SK-N-SH (cell line): ENCODE measurements around the gene NFATC3. TPM values are rescaled to one million over a fixed set of nuclear protein-coding genes. Genes with fewer than 3 reads are reported as not detected.

Experiments
- CTCF ChIA-PET: fragments of 300-600, 350-600 bp; formaldehyde crosslinking; extraction: SDS; loops from one replicate; lab custom pipeline; 2021; lab: Yijun Ruan, JAX
- POLR2A ChIA-PET: fragments of 350-600 bp; sonication (Branson Sonifier 250); formaldehyde crosslinking; extraction: SDS; loops from one replicate; lab custom pipeline; 2020; ENCODE audit warnings: antibody characterized with exemption, inconsistent platforms; lab: Yijun Ruan, JAX
- DNase-seq: peaks from one replicate; pipeline ENCODE4 v3.0.0; 2012
- H2AFZ ChIP-seq: fragments of 200-600 bp; sonication (generic); 2 replicates; pipeline ENCODE4 v1.8.1; 2016; ENCODE audit warnings: antibody characterized with exemption, mild to moderate bottlenecking, low read depth
- H3F3A ChIP-seq: fragments of 200-600 bp; sonication (generic); replicated peaks from 2 replicates; pipeline ENCODE3; 2016; ENCODE audit warnings: antibody characterized with exemption, mild to moderate bottlenecking; ENCODE audit not compliant: insufficient read depth
- H3K27ac ChIP-seq, 2 experiments: fragments of 200-500 bp in 1 of 2; fragments of 200-600 bp in 1 of 2; sonication (Bioruptor generic) in 1 of 2; sonication (generic), shearing (Covaris generic) in 1 of 2; 2 replicates each; pipeline versions ENCODE4 v1.5.1 to v1.6.1; 2014 to 2016; ENCODE audit warnings: low read depth in 2 of 2, inconsistent platforms in 1 of 2, low read length in 1 of 2, mild to moderate bottlenecking in 1 of 2, mixed read lengths in 1 of 2
- H3K27me3 ChIP-seq: fragments of 200-600 bp; sonication (generic), shearing (Covaris generic); 2 replicates; pipeline ENCODE4 v1.6.1; 2016; ENCODE audit warnings: mixed run types; ENCODE audit not compliant: insufficient read depth
- H3K36me3 ChIP-seq, 2 experiments: fragments of 200-500 bp in 1 of 2; fragments of 200-600 bp in 1 of 2; sonication (Bioruptor generic) in 1 of 2; sonication (generic) in 1 of 2; replicated peaks in 1 of 2; 2 replicates each; pipeline versions ENCODE3 to v1.5.1; 2014 to 2016; ENCODE audit warnings: low read length in 1 of 2, mild to moderate bottlenecking in 1 of 2; ENCODE audit not compliant: insufficient read depth in 2 of 2, control insufficient read depth in 1 of 2
- H3K4me1 ChIP-seq, 2 experiments: fragments of 200-500 bp in 1 of 2; fragments of 200-600 bp in 1 of 2; sonication (Bioruptor generic) in 1 of 2; sonication (generic), shearing (Covaris generic) in 1 of 2; 2 replicates each; pipeline versions ENCODE4 v1.5.1 to v1.6.1; 2014 to 2016; ENCODE audit warnings: low read depth in 1 of 2, low read length in 1 of 2, mixed run types in 1 of 2; ENCODE audit not compliant: insufficient read depth in 2 of 2, control insufficient read depth in 1 of 2
- H3K4me2 ChIP-seq: fragments of 200-600 bp; sonication (generic), shearing (Covaris generic); 2 replicates; pipeline ENCODE4 v1.6.1; 2017; ENCODE audit warnings: mixed run types
- H3K4me3 ChIP-seq, 2 experiments: fragments of 200-500 bp in 1 of 2; fragments of 200-600 bp in 1 of 2; sonication (Bioruptor generic) in 1 of 2; sonication (generic), shearing (Covaris generic) in 1 of 2; 2 replicates each; pipeline versions ENCODE4 v1.5.1 to v1.8.1; 2014 to 2016; ENCODE audit warnings: low read depth in 2 of 2, inconsistent platforms in 1 of 2, low read length in 1 of 2, mild to moderate bottlenecking in 1 of 2, mixed read lengths in 1 of 2, moderate library complexity in 1 of 2
- H3K79me2 ChIP-seq: fragments of 200-600 bp; sonication (generic); 2 replicates; pipeline ENCODE4 v1.8.1; 2017; ENCODE audit warnings: mild to moderate bottlenecking; ENCODE audit not compliant: insufficient read depth
- H3K9ac ChIP-seq: fragments of 200-600 bp; sonication (generic); 2 replicates; pipeline ENCODE4 v1.6.1; 2017; ENCODE audit warnings: mixed run types
- H3K9me2 ChIP-seq: fragments of 200-600 bp; sonication (generic); 2 replicates; pipeline ENCODE4 v1.6.1; 2017; ENCODE audit warnings: mixed run types
- H3K9me3 ChIP-seq: fragments of 200-600 bp; sonication (generic); 2 replicates; pipeline ENCODE4 v1.6.1; 2017; ENCODE audit warnings: mixed run types, mild to moderate bottlenecking, moderate library complexity
- H4K20me1 ChIP-seq: fragments of 200-600 bp; sonication (generic); 2 replicates; pipeline ENCODE4 v1.6.1; 2017; ENCODE audit warnings: mild to moderate bottlenecking, mixed run types; ENCODE audit not compliant: insufficient read depth
- ELF1 ChIP-seq: IDR thresholded peaks from 2 replicates; pipeline ENCODE4 v1.4.0; 2012
- FOXM1 ChIP-seq: IDR thresholded peaks from 2 replicates; pipeline ENCODE4 v1.4.0; 2012; ENCODE audit warnings: low read depth, mild to moderate bottlenecking
- MXI1 ChIP-seq: IDR thresholded peaks from 2 replicates; pipeline ENCODE4 v1.6.1; 2012; ENCODE audit warnings: mild to moderate bottlenecking, low read depth, low read length, improper control_type of control experiment
- NFIC ChIP-seq: IDR thresholded peaks from 2 replicates; pipeline ENCODE4 v1.4.0; 2012; ENCODE audit warnings: borderline replicate concordance
- NRF1 ChIP-seq: IDR thresholded peaks from 2 replicates; pipeline ENCODE4 v1.6.1; 2012; ENCODE audit warnings: low read depth, mild to moderate bottlenecking, low read length
- POLR2AphosphoS5 ChIP-seq: IDR thresholded peaks from 2 replicates; pipeline ENCODE4 v1.6.1; 2012; ENCODE audit warnings: low read depth, low read length
- RAD21 ChIP-seq: IDR thresholded peaks from 2 replicates; pipeline ENCODE4 v1.6.1; 2012; ENCODE audit warnings: mild to moderate bottlenecking, low read length
- RCOR1 ChIP-seq: fragments of 150-350 bp; IDR thresholded peaks from 2 replicates; pipeline ENCODE4 v1.6.1; 2017; ENCODE audit warnings: antibody characterized with exemption, low read length
- RFX5 ChIP-seq: IDR thresholded peaks from 2 replicates; pipeline ENCODE4 v1.6.1; 2012; ENCODE audit warnings: mild to moderate bottlenecking, improper control_type of control experiment, low read length
- SIN3A ChIP-seq: IDR thresholded peaks from 2 replicates; pipeline ENCODE4 v1.6.1; 2012; ENCODE audit warnings: low read depth, mild to moderate bottlenecking, low read length, moderate library complexity, borderline replicate concordance
- SMC3 ChIP-seq: IDR thresholded peaks from 2 replicates; pipeline ENCODE4 v1.6.1; 2012; ENCODE audit warnings: low read depth, low read length, improper control_type of control experiment
- TAF1 ChIP-seq: IDR thresholded peaks from 2 replicates; pipeline ENCODE4 v1.6.1; 2012; ENCODE audit warnings: low read depth, mild to moderate bottlenecking, low read length, moderate library complexity, borderline replicate concordance
- TEAD4 ChIP-seq: IDR thresholded peaks from 2 replicates; pipeline ENCODE4 v1.4.0; 2012; ENCODE audit warnings: mild to moderate bottlenecking, borderline replicate concordance; ENCODE audit not compliant: insufficient read depth
- WGBS: methylation state at CpG from one replicate; pipeline ENCODE4 v1.1.6; 2017; ENCODE audit warnings: low lambda C conversion rate; 5-methylcytosine and 5-hydroxymethylcytosine counted together
- polyA plus RNA-seq, 3 experiments: library from polyadenylated mRNA; depleted of rRNA; stranded (reverse); fragments of >200 nt; gene quantifications; 2 replicates each; pipeline ENCODE4 v1.2.3, GENCODE V29; 2012
- TF ChIP-seq, protein P1 (sequence below): IDR thresholded peaks from 2 replicates; pipeline ENCODE4 v1.6.1; 2012; ENCODE audit warnings: mild to moderate bottlenecking, low read depth, low read length, moderate library complexity
- TF ChIP-seq, protein P2 (sequence below): IDR thresholded peaks from 2 replicates; pipeline ENCODE4; 2012
- TF ChIP-seq, protein P3 (sequence below): fragments of 150-350 bp; IDR thresholded peaks from 2 replicates; pipeline ENCODE4 v1.6.1; 2016; ENCODE audit warnings: mild to moderate bottlenecking, low read depth, low read length
- TF ChIP-seq, protein P4 (sequence below): fragments of 200-600 bp; sonication (generic); IDR thresholded peaks from 2 replicates; pipeline ENCODE4 v1.6.1; 2017; ENCODE audit warnings: antibody characterized with exemption, mild to moderate bottlenecking, moderate library complexity

NFATC3 gene
- polyA plus RNA-seq, 1 of the 3 experiments (the other 2 are of a cell fraction): 5.7 TPM

DNA sequence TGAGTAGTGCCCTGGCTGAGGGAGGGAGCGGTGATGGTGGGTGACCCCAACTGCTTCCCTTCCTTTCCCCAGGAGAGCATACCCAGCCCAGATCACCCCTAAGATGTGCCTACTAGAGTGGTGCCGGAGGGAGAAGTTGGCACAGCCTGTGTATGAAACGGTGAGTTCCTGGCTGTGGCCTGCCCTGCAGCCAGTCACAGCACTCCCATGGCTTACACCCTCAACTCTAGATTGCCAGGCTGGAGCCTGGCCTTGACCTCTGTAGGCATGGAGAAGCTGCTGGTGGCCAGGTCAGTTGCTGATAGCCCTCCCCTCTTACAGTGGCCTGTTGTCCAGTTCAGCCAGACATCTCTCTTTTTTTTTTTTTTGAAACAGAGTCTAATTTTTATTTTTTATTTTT lies 8.6 kb upstream of the NFATC3 start:
- ChIA-PET POLR2A (no interaction called here), CTCF (interaction anchor here (0.8 to 1.4 kb wide), 5 partner anchors 11 to 260 kb away, joined by 3 to 9 read pairs (median 3); no protein-coding TSS in a partner anchor)
- Histone ChIP-seq H3K9me2 (no peaks in the 10 kb centered on the region), H3K4me1 (peaks cover 0 to 12% of the 10 kb centered on the region in 2 experiments; a peak in 2 of 4 replicates), H4K20me1 (no peaks in the 10 kb centered on the region), H3K4me2 (no peak overlapping the region), H3K79me2 (no peaks in the 10 kb centered on the region), H3K9ac (no peak overlapping the region), H3F3A (no peaks in the 10 kb centered on the region), H3K36me3 (peaks cover 9 to 43% of the 10 kb centered on the region in 2 experiments), H3K27ac (no peak overlapping the region), H3K4me3 (no peak overlapping the region), H3K9me3 (no peaks in the 10 kb centered on the region), H2AFZ (no peak overlapping the region), H3K27me3 (no peaks in the 10 kb centered on the region)
- TF ChIP-seq, protein P1, sequence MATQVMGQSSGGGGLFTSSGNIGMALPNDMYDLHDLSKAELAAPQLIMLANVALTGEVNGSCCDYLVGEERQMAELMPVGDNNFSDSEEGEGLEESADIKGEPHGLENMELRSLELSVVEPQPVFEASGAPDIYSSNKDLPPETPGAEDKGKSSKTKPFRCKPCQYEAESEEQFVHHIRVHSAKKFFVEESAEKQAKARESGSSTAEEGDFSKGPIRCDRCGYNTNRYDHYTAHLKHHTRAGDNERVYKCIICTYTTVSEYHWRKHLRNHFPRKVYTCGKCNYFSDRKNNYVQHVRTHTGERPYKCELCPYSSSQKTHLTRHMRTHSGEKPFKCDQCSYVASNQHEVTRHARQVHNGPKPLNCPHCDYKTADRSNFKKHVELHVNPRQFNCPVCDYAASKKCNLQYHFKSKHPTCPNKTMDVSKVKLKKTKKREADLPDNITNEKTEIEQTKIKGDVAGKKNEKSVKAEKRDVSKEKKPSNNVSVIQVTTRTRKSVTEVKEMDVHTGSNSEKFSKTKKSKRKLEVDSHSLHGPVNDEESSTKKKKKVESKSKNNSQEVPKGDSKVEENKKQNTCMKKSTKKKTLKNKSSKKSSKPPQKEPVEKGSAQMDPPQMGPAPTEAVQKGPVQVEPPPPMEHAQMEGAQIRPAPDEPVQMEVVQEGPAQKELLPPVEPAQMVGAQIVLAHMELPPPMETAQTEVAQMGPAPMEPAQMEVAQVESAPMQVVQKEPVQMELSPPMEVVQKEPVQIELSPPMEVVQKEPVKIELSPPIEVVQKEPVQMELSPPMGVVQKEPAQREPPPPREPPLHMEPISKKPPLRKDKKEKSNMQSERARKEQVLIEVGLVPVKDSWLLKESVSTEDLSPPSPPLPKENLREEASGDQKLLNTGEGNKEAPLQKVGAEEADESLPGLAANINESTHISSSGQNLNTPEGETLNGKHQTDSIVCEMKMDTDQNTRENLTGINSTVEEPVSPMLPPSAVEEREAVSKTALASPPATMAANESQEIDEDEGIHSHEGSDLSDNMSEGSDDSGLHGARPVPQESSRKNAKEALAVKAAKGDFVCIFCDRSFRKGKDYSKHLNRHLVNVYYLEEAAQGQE: no peak
- TF ChIP-seq FOXM1 (no peak), RFX5 (no peak), SIN3A (no peak), ELF1 (no peak), POLR2AphosphoS5 (no peak), SMC3 (no peak)
- 93% methylated on average over 3 of the region's 3 CpGs for WGBS
- no peak for DNase-seq

DNA sequence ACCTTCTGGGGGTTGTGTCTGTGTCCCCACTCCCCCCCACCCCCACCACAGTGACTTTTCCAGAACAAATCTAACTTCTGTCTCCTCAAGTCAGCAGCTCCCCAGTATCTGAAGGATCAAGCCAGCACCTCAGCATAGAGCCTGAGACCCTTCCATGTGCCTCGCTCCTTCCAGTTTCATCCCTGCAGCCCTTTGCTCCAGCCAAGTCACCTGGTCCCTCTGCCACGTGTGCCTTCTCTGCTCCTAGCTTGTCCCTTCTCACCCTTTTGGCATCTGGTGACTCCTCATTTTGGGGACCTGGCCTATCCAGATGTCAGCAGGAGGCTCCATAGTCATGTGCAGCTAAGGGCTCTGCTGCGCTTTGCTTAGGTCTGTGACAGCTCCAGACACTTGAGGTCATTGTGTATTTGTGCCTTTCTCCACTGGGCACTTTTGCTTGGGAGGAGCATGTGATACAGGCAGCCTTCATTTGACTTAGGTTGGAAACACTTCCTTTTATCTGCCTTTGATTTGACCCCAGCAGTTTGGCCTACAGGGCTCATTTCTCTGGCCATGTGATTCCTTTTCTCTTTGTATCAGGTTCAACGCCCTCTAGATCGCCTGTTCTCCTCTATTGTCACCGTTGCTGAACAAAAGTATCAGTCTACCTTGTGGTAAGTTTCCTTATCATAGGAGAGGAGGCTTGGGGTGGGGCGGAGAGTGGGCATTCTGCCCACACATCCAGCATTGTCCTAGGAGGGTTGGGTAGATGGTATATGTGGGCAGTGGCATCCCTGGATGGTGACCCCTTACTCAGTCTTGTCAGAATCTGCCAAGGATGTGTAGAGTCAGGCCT lies 7.1 kb upstream of the NFATC3 start:
- no peak overlapping the region for H3K4me3 ChIP-seq
- CTCF ChIA-PET: interaction anchor here (0.6 to 1.2 kb wide), 2 partner anchors 12 to 14 kb away, joined by 3 read pairs; no protein-coding TSS in a partner anchor
- WGBS: over 99% methylated on average over 7 of the region's 7 CpGs
- no peak for TF ChIP-seq SIN3A
- no peak for TF ChIP-seq RCOR1
- TF ChIP-seq NFIC: no peak
- no peak for TF ChIP-seq NRF1
- TF ChIP-seq, protein P2, sequence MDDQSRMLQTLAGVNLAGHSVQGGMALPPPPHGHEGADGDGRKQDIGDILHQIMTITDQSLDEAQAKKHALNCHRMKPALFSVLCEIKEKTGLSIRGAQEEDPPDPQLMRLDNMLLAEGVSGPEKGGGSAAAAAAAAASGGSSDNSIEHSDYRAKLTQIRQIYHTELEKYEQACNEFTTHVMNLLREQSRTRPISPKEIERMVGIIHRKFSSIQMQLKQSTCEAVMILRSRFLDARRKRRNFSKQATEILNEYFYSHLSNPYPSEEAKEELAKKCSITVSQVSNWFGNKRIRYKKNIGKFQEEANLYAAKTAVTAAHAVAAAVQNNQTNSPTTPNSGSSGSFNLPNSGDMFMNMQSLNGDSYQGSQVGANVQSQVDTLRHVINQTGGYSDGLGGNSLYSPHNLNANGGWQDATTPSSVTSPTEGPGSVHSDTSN: no peak
- TF ChIP-seq MXI1: no peak
- no peak for TF ChIP-seq RFX5
- TF ChIP-seq RAD21: no peak
- TF ChIP-seq, protein P3, sequence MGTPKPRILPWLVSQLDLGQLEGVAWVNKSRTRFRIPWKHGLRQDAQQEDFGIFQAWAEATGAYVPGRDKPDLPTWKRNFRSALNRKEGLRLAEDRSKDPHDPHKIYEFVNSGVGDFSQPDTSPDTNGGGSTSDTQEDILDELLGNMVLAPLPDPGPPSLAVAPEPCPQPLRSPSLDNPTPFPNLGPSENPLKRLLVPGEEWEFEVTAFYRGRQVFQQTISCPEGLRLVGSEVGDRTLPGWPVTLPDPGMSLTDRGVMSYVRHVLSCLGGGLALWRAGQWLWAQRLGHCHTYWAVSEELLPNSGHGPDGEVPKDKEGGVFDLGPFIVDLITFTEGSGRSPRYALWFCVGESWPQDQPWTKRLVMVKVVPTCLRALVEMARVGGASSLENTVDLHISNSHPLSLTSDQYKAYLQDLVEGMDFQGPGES: no peak
- TF ChIP-seq, protein P4, sequence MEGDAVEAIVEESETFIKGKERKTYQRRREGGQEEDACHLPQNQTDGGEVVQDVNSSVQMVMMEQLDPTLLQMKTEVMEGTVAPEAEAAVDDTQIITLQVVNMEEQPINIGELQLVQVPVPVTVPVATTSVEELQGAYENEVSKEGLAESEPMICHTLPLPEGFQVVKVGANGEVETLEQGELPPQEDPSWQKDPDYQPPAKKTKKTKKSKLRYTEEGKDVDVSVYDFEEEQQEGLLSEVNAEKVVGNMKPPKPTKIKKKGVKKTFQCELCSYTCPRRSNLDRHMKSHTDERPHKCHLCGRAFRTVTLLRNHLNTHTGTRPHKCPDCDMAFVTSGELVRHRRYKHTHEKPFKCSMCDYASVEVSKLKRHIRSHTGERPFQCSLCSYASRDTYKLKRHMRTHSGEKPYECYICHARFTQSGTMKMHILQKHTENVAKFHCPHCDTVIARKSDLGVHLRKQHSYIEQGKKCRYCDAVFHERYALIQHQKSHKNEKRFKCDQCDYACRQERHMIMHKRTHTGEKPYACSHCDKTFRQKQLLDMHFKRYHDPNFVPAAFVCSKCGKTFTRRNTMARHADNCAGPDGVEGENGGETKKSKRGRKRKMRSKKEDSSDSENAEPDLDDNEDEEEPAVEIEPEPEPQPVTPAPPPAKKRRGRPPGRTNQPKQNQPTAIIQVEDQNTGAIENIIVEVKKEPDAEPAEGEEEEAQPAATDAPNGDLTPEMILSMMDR: no peak
- TF ChIP-seq TEAD4: no peak
- no peak for TF ChIP-seq TAF1

More for the DNA sequence above, 7.1 kb upstream of the NFATC3 start:
- Histone ChIP-seq H3F3A (no peaks in the 10 kb centered on the region), H3K9me2 (no peaks in the 10 kb centered on the region), H3K4me1 (no peaks in the 10 kb centered on the region), H3K4me2 (no peak overlapping the region), H3K27me3 (no peaks in the 10 kb centered on the region), H3K9ac (no peak overlapping the region), H3K79me2 (no peaks in the 10 kb centered on the region), H4K20me1 (no peaks in the 10 kb centered on the region), H2AFZ (no peak overlapping the region), H3K27ac (no peak overlapping the region), H3K36me3 (peaks cover 9 to 43% of the 10 kb centered on the region in 2 experiments), H3K9me3 (no peaks in the 10 kb centered on the region)
- POLR2A ChIA-PET: no interaction called here
- DNase-seq: no peak
